Activated naive CD8-positive, alpha-beta T cell treated with anti-CD3 and anti-CD28 coated beads, Interleukin-2, amount 10 ng/mL, durations not matched to agents 7 days and 5 days (primary cell): Measurements from ENCODE around the gene ACTL7A. TPM values are rescaled to one million over a fixed set of nuclear protein-coding genes. Genes with fewer than 3 reads are reported as not detected.

ENCODE experiments used
- ATAC-seq: fragments of 150-1000 bp; cut with Tn5 transposase; one replicate; pipeline ENCODE4 v1.10.0; 2021; ENCODE audit warnings: low read depth, moderate library complexity
- POLR2A ChIA-PET: fragments of 350-600 bp; sonication (Branson Sonifier 250); formaldehyde crosslinking; loops from one replicate; lab custom pipeline; 2021; ENCODE audit warnings: antibody characterized with exemption; lab: Charles Lee
- DNase-seq: peaks from one replicate; pipeline ENCODE4 v3.0.0; 2021
- H3K27ac Mint-ChIP-seq: one replicate; pipeline ENCODE4 v1.8.0; 2022; ENCODE audit warnings: mild to moderate bottlenecking, mixed read lengths
- H3K27me3 Mint-ChIP-seq: one replicate; pipeline ENCODE4 v1.8.0; 2022; ENCODE audit warnings: mild to moderate bottlenecking, moderate library complexity, mixed read lengths
- H3K36me3 Mint-ChIP-seq: one replicate; pipeline ENCODE4 v1.8.0; 2021; ENCODE audit warnings: mild to moderate bottlenecking, mixed read lengths
- H3K4me1 Mint-ChIP-seq: one replicate; pipeline ENCODE4 v1.8.0; 2021; ENCODE audit warnings: mixed read lengths
- H3K4me3 Mint-ChIP-seq: one replicate; pipeline ENCODE4 v1.8.0; 2022; ENCODE audit warnings: mild to moderate bottlenecking, moderate library complexity, mixed read lengths
- H3K9me3 Mint-ChIP-seq: one replicate; pipeline ENCODE4 v1.8.0; 2021; ENCODE audit warnings: mixed read lengths
- total RNA-seq, 2 experiments: library from RNA; stranded (reverse); gene quantifications; one replicate each; pipeline ENCODE4 v1.2.3, GENCODE V29; 2021

ACTL7A gene
- total RNA-seq, 2 experiments from 2014 or later: not detected

DNA sequence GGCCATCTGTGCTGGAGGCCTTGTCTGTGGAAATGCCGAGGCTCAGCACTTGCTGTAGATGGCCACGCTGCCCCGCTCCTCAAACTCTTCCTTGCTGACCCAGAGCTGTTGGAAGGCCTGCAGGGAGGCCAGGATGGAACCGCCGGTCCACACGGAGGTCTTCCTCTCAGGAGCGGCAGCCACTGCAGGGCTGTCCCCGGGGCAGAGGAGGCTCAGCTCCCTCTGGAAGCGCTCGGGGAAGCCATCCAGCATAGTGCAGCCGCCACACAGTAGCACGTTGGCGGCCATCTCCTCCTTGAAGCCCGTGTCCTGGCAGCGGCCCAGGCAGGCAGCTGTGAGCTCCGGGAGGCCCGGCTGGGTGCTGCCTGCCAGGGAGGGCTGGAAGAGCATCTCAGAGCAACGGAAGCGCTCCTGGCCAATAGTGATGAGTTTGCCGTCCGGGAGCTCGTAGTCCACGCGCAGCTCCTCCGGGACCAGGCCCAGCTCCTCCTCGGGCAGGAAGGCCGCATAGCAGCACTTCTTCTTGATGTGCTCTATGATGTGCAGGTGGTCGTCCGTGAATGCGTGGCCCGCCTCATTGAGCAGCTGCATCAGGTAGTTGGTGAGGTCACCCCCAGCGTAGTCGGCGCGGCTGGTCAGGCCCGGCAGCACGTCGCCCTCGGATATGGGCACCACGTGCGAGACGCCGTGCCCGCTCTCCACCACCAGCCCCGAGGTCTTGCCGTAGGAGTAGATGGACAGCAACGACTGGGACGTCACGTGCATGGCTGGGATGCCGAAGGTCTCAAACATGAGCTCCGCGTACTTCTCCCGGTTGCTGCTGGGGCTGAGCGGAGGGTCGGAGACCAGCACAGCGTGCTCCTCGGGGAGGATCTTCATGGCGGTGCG, 7.2 kb upstream of the ACTL7A start:
- Mint-ChIP-seq H3K27ac (no peak overlapping the region), H3K4me1 (no peaks in the 10 kb centered on the region), H3K36me3 (no peaks in the 10 kb centered on the region), H3K27me3 (peaks cover 2% of the 10 kb centered on the region), H3K4me3 (no peak overlapping the region), H3K9me3 (no peaks in the 10 kb centered on the region)
- POLR2A ChIA-PET: no interaction called here
- DNase-seq (no peak), ATAC-seq (no peak)

DNA sequence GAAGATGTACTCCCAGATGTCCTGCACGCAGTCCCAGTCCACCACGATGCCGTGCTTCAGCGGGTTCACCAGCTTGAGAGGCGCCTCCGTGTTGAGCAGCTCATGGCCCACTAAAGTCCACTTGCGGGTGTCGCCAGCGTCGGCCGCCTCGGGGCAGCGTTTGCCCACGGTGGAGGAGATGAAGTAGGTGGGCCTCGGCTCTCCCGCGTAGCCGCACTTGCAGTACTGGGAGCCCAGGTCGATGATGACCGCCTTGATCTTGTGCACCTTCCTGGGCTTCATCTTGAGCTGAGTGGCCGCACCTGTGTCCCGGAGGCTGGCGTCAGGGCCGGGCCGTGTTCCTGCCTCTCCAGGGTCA, 6.6 kb upstream of the ACTL7A start:
- no peak for DNase-seq
- H3K36me3 Mint-ChIP-seq: no peaks in the 10 kb centered on the region
- no peak overlapping the region for H3K4me3 Mint-ChIP-seq
- no peaks in the 10 kb centered on the region for H3K9me3 Mint-ChIP-seq
- ATAC-seq: no peak
- H3K4me1 Mint-ChIP-seq: no peaks in the 10 kb centered on the region
- peaks cover 2% of the 10 kb centered on the region for H3K27me3 Mint-ChIP-seq
- POLR2A ChIA-PET: no interaction called here
- H3K27ac Mint-ChIP-seq: no peak overlapping the region

DNA sequence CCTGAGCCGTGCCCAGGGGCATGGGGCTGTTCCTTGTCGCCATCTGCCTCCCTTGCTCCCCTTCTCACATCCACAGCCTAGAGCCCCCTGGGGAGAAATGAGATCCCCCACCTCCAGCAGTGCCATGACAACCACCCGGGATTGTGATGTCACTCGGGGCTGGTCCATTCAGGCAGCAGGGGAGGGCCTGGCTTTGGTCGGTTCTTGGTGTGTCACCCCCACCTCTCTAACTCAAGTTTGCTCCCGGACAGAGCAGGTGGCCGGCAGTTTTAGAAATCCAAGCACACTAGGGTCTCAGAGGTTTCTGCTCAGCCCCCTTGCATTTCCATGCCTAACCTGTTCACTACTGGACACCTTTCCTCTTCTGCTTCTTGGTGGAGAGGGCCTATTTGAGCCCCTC, 6.2 kb upstream of the ACTL7A start, which contains the start of gene ACTL7B:
Gene ACTL7B (minus strand): TSS at position 99 of the 400 bp plus-strand sequence. CDS start 56 bp downstream, at position 43.
- no peaks in the 10 kb centered on the region for H3K36me3 Mint-ChIP-seq
- POLR2A ChIA-PET: no interaction called here
- no peak within 1 kb of the TSS for H3K27ac Mint-ChIP-seq
- DNase-seq (no peak), ATAC-seq (no peak)
- no peaks in the 10 kb centered on the region for H3K9me3 Mint-ChIP-seq
- H3K4me1 Mint-ChIP-seq: no peaks in the 10 kb centered on the region
- peaks cover 2% of the 10 kb centered on the region for H3K27me3 Mint-ChIP-seq
- H3K4me3 Mint-ChIP-seq: no peak within 1 kb of the TSS

DNA sequence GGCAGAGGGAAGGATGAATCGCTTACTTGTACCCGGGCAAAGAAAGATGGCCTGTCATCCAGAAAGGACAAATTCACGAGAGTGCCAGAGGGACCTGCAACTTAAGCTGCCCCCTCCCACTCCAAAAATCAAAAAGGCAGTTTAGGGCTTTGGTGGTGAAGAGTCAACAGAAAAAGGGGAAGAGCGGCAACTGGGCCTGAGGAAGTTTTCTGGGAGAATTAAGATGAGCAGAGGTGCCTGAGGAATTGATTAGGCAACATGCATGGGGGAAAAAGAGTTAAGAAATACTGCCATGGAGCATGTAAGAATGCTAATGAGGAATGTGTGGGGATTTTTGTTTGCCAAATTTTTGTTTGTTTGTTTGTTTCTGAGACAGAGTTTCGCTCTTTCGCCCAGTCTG, 4.5 kb upstream of the ACTL7A start:
- H3K27ac Mint-ChIP-seq: no peak overlapping the region
- ATAC-seq (no peak), DNase-seq (no peak)
- H3K27me3 Mint-ChIP-seq: peaks cover 2% of the 10 kb centered on the region
- H3K36me3 Mint-ChIP-seq: no peaks in the 10 kb centered on the region
- H3K4me1 Mint-ChIP-seq: no peaks in the 10 kb centered on the region
- POLR2A ChIA-PET: no interaction called here
- no peak overlapping the region for H3K4me3 Mint-ChIP-seq
- H3K9me3 Mint-ChIP-seq: no peaks in the 10 kb centered on the region

DNA sequence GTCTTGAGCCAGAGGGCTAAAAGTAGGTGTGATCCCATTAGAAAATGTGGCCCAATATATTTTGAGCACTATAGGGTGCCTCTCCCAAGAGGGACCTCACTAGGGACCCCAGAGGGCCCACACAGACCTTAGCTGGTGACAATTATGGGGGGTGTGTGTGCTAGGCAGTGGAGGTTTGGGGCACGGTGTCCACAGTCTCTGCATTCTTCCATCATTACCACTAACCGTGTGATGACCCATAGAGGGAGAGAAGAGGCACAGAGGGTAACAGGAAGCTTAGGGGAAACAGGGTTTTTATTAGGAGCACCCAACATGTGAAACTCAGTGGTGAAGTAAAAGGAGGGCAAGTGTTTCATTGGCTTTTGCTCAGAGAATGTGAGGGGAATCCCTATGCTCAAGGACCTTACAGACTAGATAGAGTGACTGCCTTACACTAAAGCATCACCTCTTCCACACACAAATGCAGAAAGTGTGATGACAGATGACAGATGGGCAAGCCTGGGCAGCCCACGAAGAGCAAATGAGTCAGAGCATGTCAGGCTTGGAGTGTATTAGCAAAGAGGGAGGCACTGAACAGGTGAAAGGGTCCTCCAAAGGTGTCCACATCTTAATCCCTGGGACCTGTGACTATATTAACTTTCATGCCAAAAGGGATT, 2.5 kb upstream of the ACTL7A start:
- DNase-seq (no peak), ATAC-seq (no peak)
- Mint-ChIP-seq H3K9me3 (no peaks in the 10 kb centered on the region), H3K27ac (no peak overlapping the region), H3K27me3 (peaks cover 2% of the 10 kb centered on the region), H3K4me1 (no peaks in the 10 kb centered on the region), H3K36me3 (no peaks in the 10 kb centered on the region), H3K4me3 (no peak overlapping the region)
- POLR2A ChIA-PET: no interaction called here

DNA sequence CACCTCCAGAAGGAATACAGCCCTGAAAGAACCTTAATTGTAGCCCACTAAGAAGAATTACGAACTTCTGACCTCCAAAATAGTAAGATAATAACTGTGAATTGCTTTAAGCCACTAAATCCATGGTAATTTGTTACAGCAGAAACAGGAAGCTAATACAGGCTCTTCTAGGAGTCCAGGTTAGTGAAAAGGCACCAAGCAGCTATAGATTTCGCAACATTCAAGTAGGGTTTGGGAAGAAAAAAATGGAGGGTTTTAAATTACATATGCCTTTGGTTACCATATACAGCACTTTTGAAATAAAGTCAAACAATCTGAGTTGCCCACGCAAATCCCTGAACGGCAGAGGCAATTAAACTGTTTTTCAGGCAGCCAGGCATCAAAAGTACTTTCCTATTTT, 1.7 kb upstream of the ACTL7A start:
- no peaks in the 10 kb centered on the region for H3K9me3 Mint-ChIP-seq
- no peaks in the 10 kb centered on the region for H3K4me1 Mint-ChIP-seq
- H3K27ac Mint-ChIP-seq: no peak overlapping the region
- POLR2A ChIA-PET: no interaction called here
- no peak overlapping the region for H3K4me3 Mint-ChIP-seq
- H3K27me3 Mint-ChIP-seq: peaks cover 2% of the 10 kb centered on the region
- ATAC-seq (no peak), DNase-seq (no peak)
- H3K36me3 Mint-ChIP-seq: no peaks in the 10 kb centered on the region

DNA sequence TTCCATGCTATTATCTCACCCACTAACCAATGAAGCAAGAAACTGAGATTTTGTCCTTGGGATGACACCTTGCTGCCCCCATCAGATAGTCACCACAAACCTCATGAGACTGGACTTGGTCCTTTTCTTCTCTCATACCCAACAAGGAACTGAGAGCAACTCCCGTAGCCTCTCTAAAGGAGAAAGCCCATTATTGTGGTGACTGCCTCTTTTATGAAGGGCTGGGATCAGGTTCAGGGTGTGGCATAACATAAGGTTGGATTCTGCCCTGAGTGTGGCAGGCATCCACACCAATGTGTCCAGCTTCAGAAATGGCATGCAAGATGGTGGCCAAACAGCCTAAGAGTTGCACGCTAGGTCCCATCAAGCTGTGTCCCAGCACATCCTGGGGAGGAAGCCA, 1.3 kb upstream of the ACTL7A start:
- Mint-ChIP-seq H3K9me3 (no peaks in the 10 kb centered on the region), H3K4me3 (no peak overlapping the region), H3K4me1 (no peaks in the 10 kb centered on the region), H3K27me3 (peaks cover 2% of the 10 kb centered on the region), H3K36me3 (no peaks in the 10 kb centered on the region), H3K27ac (no peak overlapping the region)
- DNase-seq (no peak), ATAC-seq (no peak)
- POLR2A ChIA-PET: no interaction called here

DNA sequence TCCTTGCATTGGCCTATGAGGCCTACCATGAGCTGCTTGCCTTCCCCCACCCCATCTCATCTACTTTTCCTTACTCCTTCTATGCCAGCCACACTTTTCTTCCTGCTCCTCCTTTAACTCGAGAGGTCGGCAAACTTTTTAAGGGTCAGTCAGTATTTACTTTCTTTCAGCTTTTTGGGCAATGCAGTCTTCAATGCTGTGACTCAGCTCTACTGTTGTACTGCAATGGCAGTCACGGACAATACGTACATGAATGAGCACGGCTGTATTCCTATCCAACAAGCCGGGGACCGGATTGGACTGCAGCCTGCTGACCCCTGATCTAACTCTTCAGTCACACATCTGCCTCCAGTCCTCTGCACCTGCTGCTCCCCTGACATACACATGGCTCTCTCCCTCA, 602 bp upstream of the ACTL7A start:
- no peak for DNase-seq
- Mint-ChIP-seq H3K27me3 (peaks cover 2% of the 10 kb centered on the region), H3K27ac (no peak overlapping the region), H3K36me3 (no peaks in the 10 kb centered on the region), H3K4me1 (no peaks in the 10 kb centered on the region), H3K9me3 (no peaks in the 10 kb centered on the region), H3K4me3 (no peak overlapping the region)
- ATAC-seq: no peak
- POLR2A ChIA-PET: no interaction called here

DNA sequence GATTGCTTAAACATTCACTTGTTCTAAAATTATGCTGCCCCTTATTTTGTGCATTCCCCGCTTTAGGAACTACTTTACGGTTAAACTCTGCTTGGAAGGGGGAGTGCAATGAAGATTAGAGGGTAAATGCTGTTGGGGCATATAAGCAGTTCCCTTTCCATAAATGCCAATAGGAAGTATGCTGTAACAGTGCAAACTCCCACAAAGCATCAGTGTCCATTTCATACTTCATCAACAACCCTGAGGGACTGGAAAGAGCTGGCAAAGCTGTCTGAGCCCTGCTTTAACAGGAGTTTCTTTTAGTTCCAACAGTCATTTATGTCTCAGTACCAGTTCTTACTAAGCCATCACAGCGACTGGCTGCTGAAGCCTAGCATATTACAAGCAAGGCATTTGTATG, 1.8 kb downstream of the ACTL7A start:
- POLR2A ChIA-PET: no interaction called here
- Mint-ChIP-seq H3K4me3 (no peak overlapping the region), H3K4me1 (no peaks in the 10 kb centered on the region), H3K27ac (no peak overlapping the region), H3K27me3 (no peaks in the 10 kb centered on the region), H3K9me3 (no peaks in the 10 kb centered on the region), H3K36me3 (peaks cover 1% of the 10 kb centered on the region)
- DNase-seq (no peak), ATAC-seq (no peak)

DNA sequence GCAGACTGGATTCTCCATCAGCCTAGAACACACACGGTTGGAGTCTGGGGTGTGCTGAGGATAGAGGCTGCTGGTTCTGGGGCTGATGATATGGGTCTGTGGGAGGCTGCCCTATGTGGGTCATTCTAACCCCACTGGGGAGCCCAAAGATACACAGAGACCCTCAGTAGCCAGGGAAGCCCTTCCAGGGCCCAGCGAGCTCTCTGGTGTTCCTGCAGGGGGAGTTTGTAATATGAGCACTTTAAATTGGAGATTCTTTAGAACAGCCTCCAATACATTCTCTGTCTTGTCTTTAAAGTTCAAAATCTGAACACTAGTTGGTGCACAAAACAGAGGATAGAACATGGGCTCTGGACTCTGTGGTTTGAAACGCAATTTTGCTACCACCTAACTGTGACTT, 2.4 kb downstream of the ACTL7A start:
- no peak overlapping the region for H3K27ac Mint-ChIP-seq
- ATAC-seq (no peak), DNase-seq (no peak)
- H3K36me3 Mint-ChIP-seq: peaks cover 5% of the 10 kb centered on the region
- POLR2A ChIA-PET: no interaction called here
- H3K9me3 Mint-ChIP-seq: no peaks in the 10 kb centered on the region
- H3K27me3 Mint-ChIP-seq: no peaks in the 10 kb centered on the region
- H3K4me1 Mint-ChIP-seq: no peaks in the 10 kb centered on the region
- no peak overlapping the region for H3K4me3 Mint-ChIP-seq

DNA sequence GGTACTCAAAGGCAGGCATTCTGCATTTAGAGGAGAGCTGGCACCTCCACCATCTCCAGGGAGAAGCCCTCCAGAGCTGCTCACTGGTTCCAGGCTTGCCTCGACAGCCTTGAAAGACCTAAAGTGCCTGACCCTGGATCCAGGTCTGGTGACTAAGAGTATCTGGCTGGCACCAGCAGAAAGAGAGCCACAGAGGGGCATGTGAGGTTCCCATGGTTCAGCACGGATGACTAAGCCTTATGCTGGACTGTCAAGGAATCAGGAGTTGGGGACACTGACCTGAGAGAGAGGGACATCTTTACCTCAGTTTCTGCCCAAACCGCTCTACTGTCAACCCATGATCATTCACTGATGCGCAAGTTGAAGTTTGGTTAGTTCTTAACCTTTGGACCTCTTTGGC, 3.0 kb downstream of the ACTL7A start:
- H3K27ac Mint-ChIP-seq: no peak overlapping the region
- H3K4me3 Mint-ChIP-seq: no peak overlapping the region
- ATAC-seq (no peak), DNase-seq (no peak)
- H3K4me1 Mint-ChIP-seq: no peaks in the 10 kb centered on the region
- H3K36me3 Mint-ChIP-seq: peaks cover 7% of the 10 kb centered on the region
- no peaks in the 10 kb centered on the region for H3K27me3 Mint-ChIP-seq
- H3K9me3 Mint-ChIP-seq: no peaks in the 10 kb centered on the region
- POLR2A ChIA-PET: no interaction called here

DNA sequence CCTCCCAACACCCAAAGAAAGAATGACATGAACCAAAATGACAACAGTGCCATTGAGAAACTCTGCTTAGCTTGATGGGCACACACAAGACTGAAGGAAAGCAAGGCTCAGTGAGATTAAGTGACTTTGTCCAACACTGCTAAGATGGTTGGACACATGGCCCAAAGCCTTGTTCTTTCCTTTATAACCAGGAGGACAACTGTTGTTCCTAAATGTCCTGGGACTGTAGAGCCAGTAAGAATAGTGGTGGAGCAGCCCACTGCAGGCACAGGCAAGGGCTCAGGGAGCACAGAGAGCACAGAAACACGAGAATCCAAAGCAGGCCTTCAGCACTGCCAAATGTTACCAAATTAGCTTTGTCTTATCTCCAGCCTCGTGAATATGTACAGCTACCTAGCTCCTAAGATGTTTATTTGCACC, 3.9 kb downstream of the ACTL7A start:
- no peaks in the 10 kb centered on the region for H3K27me3 Mint-ChIP-seq
- POLR2A ChIA-PET: no interaction called here
- H3K9me3 Mint-ChIP-seq: no peaks in the 10 kb centered on the region
- ATAC-seq (no peak), DNase-seq (no peak)
- H3K4me1 Mint-ChIP-seq: no peaks in the 10 kb centered on the region
- no peak overlapping the region for H3K4me3 Mint-ChIP-seq
- H3K36me3 Mint-ChIP-seq: peaks cover 13% of the 10 kb centered on the region
- H3K27ac Mint-ChIP-seq: no peak overlapping the region

DNA sequence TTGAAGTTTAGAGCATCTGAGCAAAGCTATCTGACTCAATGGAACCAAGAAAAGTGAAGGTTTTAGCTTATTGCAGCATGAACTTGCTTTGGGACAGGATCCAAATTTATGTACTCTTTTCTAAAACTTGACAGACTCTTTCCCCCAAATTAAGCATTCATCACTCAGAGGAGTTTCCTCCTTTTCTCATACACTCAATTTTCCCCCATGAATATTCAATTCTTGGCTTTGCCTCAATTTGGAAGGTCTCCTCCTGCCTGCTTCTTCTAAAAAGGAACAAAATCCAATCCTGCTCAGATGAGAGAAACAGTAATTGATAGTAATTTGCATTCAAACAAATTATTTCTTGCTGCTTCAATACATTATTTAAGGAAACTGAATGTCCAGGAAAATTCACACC, 5.0 kb downstream of the ACTL7A start:
- H3K9me3 Mint-ChIP-seq: no peaks in the 10 kb centered on the region
- H3K27ac Mint-ChIP-seq: no peak overlapping the region
- ATAC-seq: no peak
- POLR2A ChIA-PET: no interaction called here
- H3K27me3 Mint-ChIP-seq: no peaks in the 10 kb centered on the region
- H3K4me1 Mint-ChIP-seq: no peaks in the 10 kb centered on the region
- H3K4me3 Mint-ChIP-seq: no peak overlapping the region
- peaks cover 21% of the 10 kb centered on the region for H3K36me3 Mint-ChIP-seq
- no peak for DNase-seq

DNA sequence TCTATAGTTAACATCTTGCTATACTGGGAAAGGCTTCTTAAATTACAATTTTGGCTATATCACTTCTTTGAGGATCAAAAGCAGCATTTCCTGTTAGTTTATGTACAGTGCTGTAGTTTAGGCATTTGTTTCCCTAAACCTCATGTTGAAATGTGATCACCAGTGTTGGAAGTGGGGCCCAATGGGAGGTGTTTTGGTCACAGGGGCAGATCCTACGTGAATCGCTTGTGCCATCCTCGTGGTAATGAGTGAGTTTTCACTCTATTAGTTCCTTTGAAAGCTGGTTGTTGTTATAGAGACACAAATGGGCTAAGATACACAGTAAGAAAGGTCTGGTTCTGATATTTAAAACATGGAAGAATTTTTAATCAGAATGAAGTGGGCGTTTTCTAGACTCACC, 5.8 kb downstream of the ACTL7A start:
- ATAC-seq: no peak
- no peaks in the 10 kb centered on the region for H3K27me3 Mint-ChIP-seq
- no peak for DNase-seq
- no peak overlapping the region for H3K4me3 Mint-ChIP-seq
- H3K9me3 Mint-ChIP-seq: no peaks in the 10 kb centered on the region
- POLR2A ChIA-PET: no interaction called here
- H3K4me1 Mint-ChIP-seq: no peaks in the 10 kb centered on the region
- H3K36me3 Mint-ChIP-seq: peaks cover 27% of the 10 kb centered on the region
- H3K27ac Mint-ChIP-seq: no peak overlapping the region
